ENCODE results near the gene CMC2.

- no peak for TF ChIP-seq CTCF (IDR thresholded peaks at IDR 0.05 in 8 of 11, conservative IDR thresholded peaks at IDR 0.05 in 3 of 11)
- no peak for TF ChIP-seq POLR2AphosphoS5 (IDR thresholded peaks at IDR 0.05)
Measured at GRCh38 chr16:81014672-81015071, 8.0 kb upstream of the CMC2 start.

Data from spleen (tissue), 7 donors.